Parathyroid adenoma (tissue), 2 donors: Measurements from ENCODE around the gene TAPT1.

Source experiments
- H2AFZ ChIP-seq: fragments of 300-600 bp; sonication (generic); one replicate; pipeline ENCODE4 v1.7.0; 2017; ENCODE audit warnings: antibody characterized with exemption, mild to moderate bottlenecking
- H3K27ac ChIP-seq: fragments of 300-600 bp; sonication (generic); one replicate; pipeline ENCODE4 v1.7.0; 2017
- H3K27me3 ChIP-seq: fragments of 300-600 bp; sonication (generic); one replicate; pipeline ENCODE4 v1.7.0; 2017; ENCODE audit warnings: low read length; ENCODE audit not compliant: control insufficient read depth, insufficient read depth
- H3K36me3 ChIP-seq: fragments of 300-600 bp; sonication (generic); one replicate; pipeline ENCODE4 v1.7.0; 2017; ENCODE audit warnings: low read length; ENCODE audit not compliant: control insufficient read depth, insufficient read depth
- H3K4me1 ChIP-seq: fragments of 300-600 bp; sonication (generic); one replicate; pipeline ENCODE4 v1.7.0; 2017; ENCODE audit warnings: control low read depth
- H3K4me2 ChIP-seq: fragments of 300-600 bp; sonication (generic); one replicate; pipeline ENCODE4 v1.7.0; 2017; ENCODE audit warnings: low read length
- H3K4me3 ChIP-seq: fragments of 300-600 bp; sonication (generic); one replicate; pipeline ENCODE4 v1.7.0; 2017; ENCODE audit warnings: low read depth, low read length
- H3K79me2 ChIP-seq: fragments of 300-600 bp; sonication (generic); one replicate; pipeline ENCODE4 v1.7.0; 2017; ENCODE audit warnings: control low read depth
- H3K9ac ChIP-seq: fragments of 300-600 bp; sonication (generic); one replicate; pipeline ENCODE4 v1.7.0; 2017; ENCODE audit warnings: mild to moderate bottlenecking
- H3K9me3 ChIP-seq: fragments of 300-600 bp; sonication (generic); one replicate; pipeline ENCODE4 v1.7.0; 2017; ENCODE audit warnings: low read length; ENCODE audit not compliant: control insufficient read depth
- TF ChIP-seq, protein P1 (sequence below): fragments of 300-600 bp; sonication (generic); IDR thresholded peaks from one replicate; pipeline ENCODE4 v1.7.0; 2017; ENCODE audit warnings: antibody characterized with exemption, mild to moderate bottlenecking
- donor health status: primary hyperparathyroidism.

The TAPT1 gene

DNA sequence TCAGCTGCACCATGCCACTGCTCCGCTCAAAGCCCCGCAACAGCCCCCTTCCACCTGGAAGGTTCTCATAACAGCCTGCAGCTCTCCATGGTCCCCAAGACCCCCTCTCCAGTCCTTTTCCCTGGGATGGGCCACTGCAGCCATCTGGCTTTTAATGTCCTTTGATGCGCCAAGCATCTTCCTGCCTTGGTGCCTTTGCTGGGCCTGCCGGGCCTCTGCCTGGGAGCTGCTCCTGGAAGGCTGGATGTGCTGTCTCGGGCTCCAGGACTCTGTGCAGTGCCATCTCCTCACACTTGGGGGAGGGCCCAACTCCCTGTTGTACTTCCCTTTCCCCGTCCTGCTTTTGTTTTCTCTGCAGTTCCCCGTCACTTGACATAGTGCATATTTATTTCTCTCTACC lies 60.3 kb downstream of the TAPT1 start:
- Histone ChIP-seq H3K36me3 (no peaks in the 10 kb centered on the region), H3K4me1 (no peaks in the 10 kb centered on the region)

DNA sequence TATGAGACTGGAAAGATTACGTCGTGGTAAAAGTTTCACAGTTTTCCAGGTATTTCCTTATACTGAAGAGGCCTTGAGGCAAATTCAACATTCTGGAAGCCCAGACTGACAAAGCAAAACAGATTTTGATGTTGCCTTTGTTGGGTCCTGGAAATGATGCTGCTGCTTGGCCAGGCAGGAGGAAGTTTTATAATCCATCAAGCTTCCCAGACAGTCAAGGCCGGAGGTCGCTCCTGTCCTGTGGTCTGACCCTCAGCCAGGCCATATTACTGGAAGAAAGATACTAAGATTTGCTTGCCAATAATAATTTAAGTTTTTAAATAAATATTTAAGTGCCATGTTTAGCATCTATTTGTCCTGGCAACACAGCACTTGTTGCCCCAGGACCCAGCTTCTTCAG lies 63.4 kb downstream of the TAPT1 start:
- H3K4me3 ChIP-seq: no peak overlapping the region
- no peaks in the 10 kb centered on the region for H3K4me1 ChIP-seq
- no peaks in the 10 kb centered on the region for H3K36me3 ChIP-seq
- H3K9me3 ChIP-seq: no peaks in the 10 kb centered on the region
- H2AFZ ChIP-seq: no peak overlapping the region
- H3K27me3 ChIP-seq: no peaks in the 10 kb centered on the region
- H3K9ac ChIP-seq: no peak overlapping the region
- no peaks in the 10 kb centered on the region for H3K79me2 ChIP-seq
- TF ChIP-seq, protein P1, sequence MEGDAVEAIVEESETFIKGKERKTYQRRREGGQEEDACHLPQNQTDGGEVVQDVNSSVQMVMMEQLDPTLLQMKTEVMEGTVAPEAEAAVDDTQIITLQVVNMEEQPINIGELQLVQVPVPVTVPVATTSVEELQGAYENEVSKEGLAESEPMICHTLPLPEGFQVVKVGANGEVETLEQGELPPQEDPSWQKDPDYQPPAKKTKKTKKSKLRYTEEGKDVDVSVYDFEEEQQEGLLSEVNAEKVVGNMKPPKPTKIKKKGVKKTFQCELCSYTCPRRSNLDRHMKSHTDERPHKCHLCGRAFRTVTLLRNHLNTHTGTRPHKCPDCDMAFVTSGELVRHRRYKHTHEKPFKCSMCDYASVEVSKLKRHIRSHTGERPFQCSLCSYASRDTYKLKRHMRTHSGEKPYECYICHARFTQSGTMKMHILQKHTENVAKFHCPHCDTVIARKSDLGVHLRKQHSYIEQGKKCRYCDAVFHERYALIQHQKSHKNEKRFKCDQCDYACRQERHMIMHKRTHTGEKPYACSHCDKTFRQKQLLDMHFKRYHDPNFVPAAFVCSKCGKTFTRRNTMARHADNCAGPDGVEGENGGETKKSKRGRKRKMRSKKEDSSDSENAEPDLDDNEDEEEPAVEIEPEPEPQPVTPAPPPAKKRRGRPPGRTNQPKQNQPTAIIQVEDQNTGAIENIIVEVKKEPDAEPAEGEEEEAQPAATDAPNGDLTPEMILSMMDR: no peak
- H3K27ac ChIP-seq: no peak overlapping the region
- H3K4me2 ChIP-seq: no peak overlapping the region

More for the DNA sequence above, 60.3 kb downstream of the TAPT1 start:
- Histone ChIP-seq H2AFZ (no peak overlapping the region), H3K27me3 (no peaks in the 10 kb centered on the region), H3K27ac (no peak overlapping the region), H3K4me3 (no peak overlapping the region), H3K79me2 (no peaks in the 10 kb centered on the region), H3K9ac (no peak overlapping the region), H3K4me2 (no peak overlapping the region), H3K9me3 (no peaks in the 10 kb centered on the region)
- TF ChIP-seq, protein P1: no peak

DNA sequence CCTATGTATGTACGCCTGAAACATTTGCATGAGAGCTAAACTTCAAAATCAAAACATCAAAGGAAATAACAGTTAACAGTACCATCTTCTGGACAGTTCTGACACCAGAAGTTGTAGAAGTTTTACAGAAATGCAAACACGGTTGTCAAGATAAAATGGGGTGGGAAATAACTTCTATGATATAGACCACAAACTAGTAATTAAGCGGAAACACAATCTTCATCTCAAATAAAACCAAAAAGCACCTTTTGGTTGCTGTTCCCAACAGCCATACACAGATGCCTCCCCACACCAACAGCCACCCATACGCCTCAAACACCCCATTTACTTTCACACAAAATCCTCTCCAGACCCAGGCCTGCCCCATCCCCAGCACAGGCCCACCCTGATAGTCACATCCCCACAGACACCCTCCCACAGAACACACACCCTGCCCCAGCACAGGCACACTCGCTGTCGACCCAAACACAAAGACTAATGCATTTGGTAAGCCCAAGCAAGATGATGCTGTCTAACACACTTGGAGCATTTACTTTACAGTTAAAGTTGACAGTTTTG lies 64.3 kb downstream of the TAPT1 start:
- Histone ChIP-seq H3K9ac (no peak overlapping the region), H3K9me3 (no peaks in the 10 kb centered on the region), H3K79me2 (no peaks in the 10 kb centered on the region), H3K27ac (no peak overlapping the region), H3K27me3 (no peaks in the 10 kb centered on the region), H3K4me2 (no peak overlapping the region), H3K4me1 (no peaks in the 10 kb centered on the region), H3K4me3 (no peak overlapping the region), H3K36me3 (no peaks in the 10 kb centered on the region), H2AFZ (no peak overlapping the region)
- TF ChIP-seq, protein P1: no peak

DNA sequence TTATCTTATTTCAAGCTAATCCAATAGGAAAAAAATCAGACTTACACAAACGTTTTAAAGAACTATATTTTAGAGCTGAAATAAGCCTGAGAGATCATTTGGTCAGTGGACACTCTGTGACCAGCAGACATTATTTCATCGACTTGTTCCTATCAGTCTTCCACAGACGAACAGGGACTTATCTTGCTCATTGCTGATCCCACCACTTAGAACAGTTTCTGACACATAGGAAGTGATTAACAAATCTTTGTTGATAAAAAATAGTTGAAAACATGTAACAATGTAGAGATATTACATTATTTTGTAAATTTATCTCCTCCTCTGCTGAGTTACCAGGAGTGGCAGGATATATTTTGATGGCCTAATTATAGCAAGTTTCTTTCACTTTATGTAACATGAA lies 65.8 kb downstream of the TAPT1 start:
- Histone ChIP-seq H3K27ac (no peak overlapping the region), H2AFZ (no peak overlapping the region), H3K79me2 (no peaks in the 10 kb centered on the region), H3K9ac (no peak overlapping the region), H3K4me1 (no peaks in the 10 kb centered on the region), H3K36me3 (no peaks in the 10 kb centered on the region), H3K4me3 (no peak overlapping the region), H3K27me3 (no peaks in the 10 kb centered on the region), H3K4me2 (no peak overlapping the region), H3K9me3 (no peaks in the 10 kb centered on the region)
- TF ChIP-seq, protein P1: no peak

DNA sequence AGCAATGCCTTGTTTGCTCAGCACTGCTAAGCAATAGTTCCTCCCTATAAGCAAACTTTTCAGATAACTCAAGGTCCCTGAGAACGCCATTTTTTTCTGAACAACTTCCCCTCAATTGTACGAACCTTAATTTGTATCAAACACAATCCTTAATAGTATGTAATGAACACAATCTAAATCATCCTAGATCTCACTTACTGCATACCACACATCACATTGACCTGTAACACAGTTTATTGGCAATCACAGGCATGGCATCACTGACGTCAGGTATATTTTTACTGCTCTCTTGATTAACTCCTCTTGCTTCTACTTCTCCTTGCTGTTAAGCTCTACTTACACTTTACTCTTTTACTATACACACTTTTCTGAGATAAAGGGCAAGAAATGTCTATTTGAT lies 67.0 kb downstream of the TAPT1 start:
- no peak overlapping the region for H3K4me3 ChIP-seq
- H3K4me1 ChIP-seq: no peaks in the 10 kb centered on the region
- TF ChIP-seq, protein P1: no peak
- H3K4me2 ChIP-seq: no peak overlapping the region
- no peaks in the 10 kb centered on the region for H3K9me3 ChIP-seq
- no peak overlapping the region for H3K27ac ChIP-seq
- H3K27me3 ChIP-seq: no peaks in the 10 kb centered on the region
- no peaks in the 10 kb centered on the region for H3K79me2 ChIP-seq
- no peak overlapping the region for H3K9ac ChIP-seq
- no peak overlapping the region for H2AFZ ChIP-seq
- no peaks in the 10 kb centered on the region for H3K36me3 ChIP-seq
